CD4-positive, alpha-beta T cell treated with Interleukin-6 at 100 ng/mL for 8 hours (primary cell): Measurements from ENCODE around the gene FAM20B.
"Not testable (repeated sequence)": the region's sequence is repeated elsewhere in the genome, so short reads cannot be mapped to it uniquely, and the experiment has no call there.

Experiments
- DNase-seq: peaks from one replicate; pipeline ENCODE4 v3.0.0-alpha.2; 2020; ENCODE audit warnings: mixed read lengths, low spot score

Gene FAM20B

DNA sequence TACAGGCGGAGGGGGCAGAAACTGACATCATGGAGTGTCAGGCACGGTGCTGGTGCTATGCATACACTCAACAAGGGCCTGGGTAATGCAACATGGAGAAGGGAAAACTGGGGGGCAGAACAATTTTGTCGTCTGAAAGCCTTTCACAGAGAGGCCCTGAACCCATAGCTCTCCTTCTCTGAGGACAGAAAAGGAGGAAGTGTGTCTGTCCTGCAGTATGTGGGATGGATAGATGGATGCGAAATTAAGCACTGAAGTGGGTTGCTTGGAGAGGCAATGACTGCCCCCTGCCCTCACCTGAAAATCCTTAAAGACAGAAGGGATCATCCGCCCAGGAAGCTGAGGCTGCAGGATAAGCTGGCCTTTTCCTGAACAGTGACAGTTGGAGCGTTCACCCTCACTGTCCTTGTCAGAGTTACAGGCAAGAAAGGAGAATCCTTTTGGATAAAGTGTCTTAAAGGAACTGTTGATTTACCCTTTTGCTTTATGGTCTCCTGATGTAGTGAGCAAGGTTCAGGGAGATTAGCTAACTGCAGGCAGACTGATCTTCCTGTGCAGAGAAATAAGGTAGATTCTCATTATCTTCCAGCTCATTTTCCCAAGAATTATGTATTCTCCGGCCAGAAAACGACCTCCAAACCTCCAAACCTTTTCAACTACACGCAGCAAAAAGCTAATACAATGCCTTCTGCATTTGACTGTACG, 1.6 kb upstream of the FAM20B start:
- no peak for DNase-seq

DNA sequence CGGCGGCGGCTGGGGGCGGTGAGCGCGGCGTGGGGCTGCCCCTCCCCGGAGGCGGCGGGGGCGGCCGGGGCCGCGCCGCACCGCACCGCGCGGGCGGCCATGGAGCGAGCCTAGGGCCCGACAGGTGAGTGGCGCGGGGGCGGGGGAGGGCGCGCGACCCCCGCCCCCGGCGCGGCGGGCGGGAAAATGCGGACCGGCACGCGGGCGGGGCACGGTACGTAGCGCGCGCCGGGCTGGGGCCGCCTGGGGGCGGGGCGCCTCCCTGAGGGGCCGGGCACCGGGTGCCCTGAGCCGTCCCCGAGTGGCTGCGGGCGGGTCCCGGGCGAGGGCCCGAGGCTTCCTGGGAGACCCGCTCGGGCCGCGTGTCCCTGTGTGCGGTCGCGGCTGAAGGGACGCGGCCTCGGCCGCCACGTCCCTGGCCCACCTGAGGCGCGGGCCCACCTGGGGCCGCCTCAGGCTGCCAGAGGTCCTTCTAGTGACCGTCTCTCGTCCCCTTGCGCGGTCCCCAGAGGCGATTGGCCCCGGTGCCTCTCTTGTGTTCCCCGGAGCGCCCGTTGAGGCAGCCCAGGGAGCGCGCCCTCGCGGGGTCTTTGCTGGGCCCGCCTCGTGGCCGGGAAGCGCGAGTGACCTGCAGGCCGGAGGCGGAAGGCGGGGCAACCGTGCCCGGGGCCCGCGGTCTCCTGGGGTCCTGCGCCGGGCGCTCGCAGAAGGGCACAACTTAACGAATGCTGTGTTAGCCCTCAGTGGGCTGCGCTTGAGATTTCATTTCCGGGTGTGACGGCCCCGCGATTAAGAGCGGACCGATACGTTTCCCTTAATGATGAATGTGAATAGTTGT, 500 bp downstream of the FAM20B start:
- peak; percentile 68 for DNase-seq

DNA sequence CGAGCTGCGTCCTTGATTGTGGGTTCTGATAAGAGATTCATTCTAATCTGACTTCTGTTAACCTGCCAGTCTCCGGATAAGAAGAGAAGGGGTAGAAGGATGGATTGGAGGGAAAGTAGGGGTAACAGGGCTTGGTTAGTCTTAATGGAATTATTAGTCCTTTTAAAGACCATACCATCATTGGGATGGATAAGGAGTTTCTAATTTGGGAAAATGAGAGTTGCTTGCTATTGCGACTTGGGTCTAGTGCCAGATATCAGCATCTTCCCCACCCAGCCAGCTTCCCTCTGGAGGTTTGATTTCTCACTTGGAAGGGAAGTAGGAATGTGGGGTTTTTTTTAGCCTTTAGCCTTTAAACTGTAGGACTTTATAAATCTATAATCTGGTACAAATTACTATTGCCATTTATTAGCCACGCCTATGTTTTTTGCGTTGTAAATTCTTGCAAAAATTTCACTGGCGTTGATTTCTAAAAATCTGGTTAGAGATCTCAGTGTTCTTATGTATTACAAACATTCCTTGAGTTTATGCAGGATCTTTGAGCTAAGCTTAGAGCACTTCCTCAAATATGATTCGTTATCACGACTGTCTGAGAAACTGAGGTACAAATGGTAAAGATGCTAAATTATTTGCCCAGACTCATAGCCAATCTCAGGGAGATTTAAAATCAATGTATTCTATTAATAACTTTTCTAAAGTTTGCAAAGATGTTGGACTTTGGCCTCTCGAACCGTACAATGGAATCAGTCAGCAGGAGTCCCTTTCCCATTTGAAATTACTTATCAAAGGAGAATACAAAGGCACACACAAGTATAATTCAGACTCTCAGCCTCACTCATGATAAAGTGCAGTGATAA, 1.3 kb downstream of the FAM20B start:
- no peak for DNase-seq

DNA sequence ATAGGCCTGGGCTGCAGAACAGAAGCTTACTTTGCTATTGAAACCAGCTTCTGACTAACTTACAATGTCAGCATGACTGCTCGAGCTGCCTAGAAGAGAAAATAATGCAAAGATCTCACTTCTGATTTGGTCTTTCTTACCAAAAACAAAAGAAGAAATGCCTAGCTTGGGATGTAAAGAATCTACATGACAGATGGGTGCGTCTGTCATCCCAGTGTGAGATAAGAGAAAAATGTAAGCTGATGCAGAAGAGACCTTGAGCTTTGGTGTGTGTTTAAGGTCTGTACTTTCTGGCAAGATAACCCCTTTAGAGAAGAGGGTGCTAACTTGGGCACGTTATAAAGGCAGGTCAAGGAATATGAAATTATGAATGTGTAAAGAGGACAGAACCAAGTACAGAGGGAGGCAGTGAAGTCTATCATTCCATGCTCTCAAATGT, 3.6 kb downstream of the FAM20B start:
- no peak for DNase-seq

DNA sequence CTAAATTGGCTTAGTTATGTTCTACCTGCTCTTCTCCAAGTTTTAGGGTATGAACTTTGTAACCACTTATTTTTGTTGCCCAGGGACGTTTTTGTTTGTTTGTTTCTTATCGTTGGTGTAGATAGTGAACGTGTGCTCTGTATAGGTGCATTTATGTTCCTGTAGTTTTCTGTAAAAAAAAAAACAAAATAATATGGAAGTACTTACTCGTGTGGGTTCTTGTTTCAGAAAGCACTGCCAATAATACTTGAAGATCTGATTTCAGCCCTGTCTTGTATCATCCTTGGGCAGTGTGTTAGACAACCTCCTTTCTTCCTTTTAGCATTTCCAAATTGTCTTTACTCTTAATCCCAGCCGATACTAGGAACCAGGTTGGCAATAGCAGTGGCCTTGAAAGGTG, 4.4 kb downstream of the FAM20B start:
- DNase-seq = no peak

DNA sequence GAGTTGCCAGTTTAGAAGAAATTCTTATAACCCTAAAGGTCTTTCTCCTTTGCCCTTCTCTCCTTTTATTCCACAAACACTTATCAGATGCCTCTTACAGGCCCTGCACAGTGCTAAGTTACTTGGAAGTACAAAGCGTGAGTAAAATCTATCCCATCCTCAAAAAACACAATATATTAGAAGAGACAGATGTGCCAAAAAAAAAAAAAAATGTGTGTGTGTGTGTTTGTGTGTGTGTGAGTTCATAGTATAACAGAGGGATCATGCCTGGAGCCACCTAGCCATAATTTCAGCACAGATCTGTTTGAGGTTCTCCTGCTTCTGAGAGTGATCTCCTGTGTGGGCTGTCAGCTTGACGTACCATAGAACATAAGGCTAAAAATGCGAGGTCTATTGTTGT, 5.0 kb downstream of the FAM20B start:
- DNase-seq = no peak

DNA sequence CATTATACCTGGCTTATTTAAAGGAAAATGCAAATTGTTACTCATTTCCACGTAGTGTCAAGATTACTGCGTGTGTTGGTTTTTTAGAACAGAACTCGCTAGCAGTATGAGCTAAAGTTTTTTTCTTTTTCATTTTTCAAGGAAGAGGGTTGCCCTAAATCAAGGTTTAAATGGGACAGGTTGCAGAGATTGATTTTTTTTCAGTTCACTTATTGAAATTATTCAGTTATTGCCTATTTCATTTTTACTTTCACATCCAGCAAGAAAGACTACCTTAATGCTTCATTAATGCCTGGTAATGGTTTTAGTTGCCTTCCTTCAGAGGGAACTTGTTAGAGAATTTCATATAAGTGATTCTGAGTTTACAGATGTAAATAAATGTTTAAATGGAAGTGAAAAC, 5.6 kb downstream of the FAM20B start:
- DNase-seq = no peak

DNA sequence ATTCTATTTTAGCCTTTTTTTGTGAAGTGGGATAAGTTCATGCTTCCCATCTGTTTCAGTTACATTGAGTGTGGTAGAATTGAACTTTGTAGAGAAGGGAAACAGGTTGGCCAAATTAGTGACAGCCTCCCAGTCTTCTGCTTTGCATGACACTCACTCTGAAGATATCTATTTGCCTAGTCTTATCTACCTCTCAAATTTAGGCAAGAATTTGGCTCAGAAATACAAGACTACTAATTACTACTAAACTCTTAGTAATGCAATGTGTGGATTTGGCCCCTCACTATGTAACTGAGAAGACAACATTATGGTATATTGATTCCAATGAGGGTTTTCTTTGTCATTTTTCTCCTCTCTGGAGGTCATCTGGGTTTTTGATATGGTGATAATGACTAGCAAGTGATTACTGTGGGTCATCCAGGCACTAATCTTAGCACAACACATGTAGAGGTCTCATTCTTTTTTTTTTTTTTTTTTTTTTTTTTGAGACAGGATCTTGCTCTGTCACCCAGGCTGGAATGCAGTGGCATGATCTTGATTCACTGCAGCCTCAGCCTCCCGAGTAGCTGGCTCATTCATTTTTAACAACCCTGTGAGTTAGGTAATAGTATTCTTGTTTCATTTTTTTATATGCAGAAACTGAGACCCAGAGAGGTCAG, 6.3 kb downstream of the FAM20B start:
- DNase-seq = no peak

DNA sequence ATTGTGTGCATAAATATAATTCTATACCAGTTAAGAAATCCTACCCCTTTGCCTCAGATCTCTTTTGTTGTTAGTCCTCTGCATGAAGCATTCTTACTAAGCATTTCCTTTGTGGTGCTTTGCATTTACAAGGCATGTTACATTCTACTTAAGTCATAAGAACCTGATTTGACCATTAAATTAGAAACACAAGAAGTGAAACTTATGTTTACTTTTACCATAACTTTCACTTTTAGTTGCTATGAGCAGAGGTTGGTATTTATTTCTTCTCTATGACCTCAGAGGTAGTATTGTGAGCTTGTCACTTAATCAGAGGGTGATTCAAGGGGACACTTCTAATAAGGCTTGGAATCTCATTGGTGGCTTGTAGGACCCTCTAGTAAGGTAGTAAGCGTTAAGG, 9.0 kb downstream of the FAM20B start:
- no peak for DNase-seq

DNA sequence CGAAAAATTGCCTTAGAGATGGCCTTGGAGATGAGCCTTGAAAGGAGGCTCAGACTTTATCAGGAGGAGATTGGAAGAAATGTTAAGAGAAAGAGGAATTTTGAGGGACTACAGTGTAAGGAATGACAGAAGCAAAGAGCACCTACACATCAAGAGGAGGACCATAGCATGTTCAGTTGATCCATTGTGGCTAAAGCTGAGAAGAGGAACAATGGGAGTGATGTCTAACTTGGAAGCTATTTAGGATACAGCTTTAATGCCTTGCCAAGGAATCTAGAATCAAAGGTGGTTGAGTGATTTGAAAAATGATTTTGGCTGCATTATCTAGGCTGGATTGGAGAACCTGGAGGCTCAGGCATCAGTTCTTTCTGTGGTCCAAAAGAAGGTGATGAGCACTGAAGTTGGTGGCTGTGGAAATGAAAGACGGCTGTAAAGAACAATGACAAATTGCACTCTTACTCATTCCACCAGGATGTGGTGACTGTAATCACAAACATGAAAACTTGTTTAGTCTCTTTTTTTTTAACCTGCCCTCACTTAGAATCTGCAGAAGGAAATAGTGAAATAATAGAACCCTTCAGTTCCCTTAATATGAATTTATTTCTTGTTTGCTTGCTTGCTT, 11.3 kb downstream of the FAM20B start:
- DNase-seq = peak; percentile 42

DNA sequence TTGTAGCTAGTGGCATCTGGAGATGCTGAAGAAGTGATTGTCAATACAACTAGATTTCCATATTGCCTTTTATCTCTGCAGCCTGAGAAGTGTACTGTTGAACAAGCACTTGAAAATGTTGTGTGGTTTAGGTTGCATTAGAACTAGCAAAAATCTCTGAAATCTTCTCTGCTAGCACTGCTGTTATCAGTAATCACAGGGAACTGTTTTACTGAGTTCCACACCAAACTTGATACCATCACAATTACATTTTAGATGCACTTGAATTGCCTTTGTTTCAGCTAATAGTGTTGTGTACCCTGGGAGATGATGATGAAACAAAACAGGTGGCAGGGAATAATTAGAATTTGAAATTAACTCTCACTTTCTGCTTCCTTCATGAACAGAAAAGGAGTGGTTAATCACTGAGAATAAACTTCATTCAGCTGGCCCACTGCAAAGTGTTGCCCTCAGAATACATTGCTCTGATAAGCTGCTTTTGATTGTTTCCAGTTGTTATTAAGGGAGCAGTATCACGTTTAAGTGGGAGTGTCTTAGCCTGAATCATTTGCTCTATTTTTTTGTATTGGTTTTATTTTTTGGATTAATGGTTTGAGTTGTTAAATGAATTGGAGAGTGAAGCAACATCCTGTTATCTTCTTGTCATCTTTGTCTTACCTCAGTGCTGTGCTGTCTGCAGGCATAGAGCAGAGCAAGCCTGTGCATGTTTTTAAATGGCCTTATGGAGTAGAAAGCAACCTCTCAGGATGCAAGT, 13.0 kb downstream of the FAM20B start:
- no peak for DNase-seq

DNA sequence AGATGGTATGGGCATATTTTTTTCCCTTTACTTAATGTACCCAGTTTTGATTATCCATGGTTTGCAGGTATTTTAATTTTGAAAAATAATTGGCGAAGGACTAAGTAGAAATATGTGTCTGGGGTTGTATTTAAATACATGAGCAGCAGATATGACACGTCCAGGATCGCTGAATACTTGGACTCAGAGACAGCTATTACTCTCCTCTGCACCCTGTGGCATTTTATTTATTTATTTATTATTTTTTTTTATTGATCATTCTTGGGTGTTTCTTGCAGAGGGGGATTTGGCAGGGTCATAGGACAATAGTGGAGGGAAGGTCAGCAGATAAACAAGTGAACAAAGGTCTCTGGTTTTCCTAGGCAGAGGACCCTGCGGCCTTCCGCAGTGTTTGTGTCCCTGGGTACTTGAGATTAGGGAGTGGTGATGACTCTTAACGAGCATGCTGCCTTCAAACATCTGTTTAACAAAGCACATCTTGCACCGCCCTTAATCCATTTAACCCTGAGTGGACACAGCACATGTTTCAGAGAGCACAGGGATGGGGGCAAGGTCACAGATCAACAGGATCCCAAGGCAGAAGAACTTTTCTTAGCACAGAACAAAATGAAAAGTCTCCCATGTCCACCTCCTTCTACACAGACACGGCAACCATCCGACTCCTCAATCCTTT, 13.9 kb downstream of the FAM20B start:
- not testable (repeated sequence) for DNase-seq

DNA sequence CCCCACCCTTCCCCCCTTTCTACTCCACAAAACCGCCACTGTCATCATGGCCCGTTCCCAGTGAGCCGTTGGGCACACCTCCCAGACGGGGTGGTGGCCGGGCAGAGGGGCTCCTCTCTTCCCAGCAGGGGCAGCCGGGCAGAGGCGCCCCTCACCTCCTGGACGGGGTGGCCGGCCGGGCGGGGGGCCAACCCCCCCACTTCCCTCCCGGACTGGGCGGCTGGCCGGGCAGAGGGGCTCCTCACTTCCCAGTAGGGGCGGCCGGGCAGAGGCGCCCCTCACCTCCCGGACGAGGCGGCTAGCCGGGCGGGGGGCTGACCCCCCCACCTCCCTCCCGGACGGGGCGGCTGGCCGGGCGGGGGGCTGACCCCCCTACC, 14.5 kb downstream of the FAM20B start:
- not testable (repeated sequence) for DNase-seq

DNA sequence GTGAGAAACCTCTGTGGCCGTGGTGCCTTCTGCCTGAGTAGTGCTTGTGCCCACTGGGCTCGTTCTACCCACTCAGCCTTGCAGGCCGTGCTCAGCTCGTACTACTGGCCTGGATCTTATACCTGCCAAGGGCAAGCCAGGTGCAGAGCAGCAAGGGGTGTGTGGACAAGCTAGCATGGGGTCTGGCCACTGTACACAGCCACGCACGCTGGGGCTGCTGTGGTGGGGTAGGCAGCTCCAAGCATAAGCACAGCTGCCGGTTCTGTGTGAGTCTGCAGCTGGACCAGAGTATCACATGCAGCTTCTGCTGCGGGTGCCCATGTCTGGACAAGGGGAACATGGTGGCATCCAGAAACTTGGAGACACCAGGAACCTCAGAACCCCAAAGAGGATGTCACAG, 16.4 kb downstream of the FAM20B start:
- no peak for DNase-seq

DNA sequence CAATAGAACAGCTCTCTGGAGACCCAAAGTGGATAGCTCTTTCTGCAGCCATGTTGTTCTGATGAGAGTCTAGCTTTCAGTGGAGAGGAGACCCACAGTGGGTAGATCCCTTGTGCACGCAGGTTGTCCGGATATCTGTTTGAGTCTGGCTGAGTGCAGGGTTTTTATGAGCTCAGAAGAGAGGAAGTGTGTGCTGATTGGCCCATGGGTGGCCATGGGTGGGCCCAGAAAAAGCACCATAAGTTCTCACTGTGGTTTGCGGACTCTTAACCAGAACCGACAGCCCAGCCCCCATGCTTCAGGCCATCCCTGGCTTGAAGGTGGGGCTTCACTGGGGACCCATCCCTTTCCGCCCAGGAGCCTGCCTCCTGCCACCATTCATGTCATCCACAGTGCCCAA, 17.0 kb downstream of the FAM20B start:
- DNase-seq = no peak

DNA sequence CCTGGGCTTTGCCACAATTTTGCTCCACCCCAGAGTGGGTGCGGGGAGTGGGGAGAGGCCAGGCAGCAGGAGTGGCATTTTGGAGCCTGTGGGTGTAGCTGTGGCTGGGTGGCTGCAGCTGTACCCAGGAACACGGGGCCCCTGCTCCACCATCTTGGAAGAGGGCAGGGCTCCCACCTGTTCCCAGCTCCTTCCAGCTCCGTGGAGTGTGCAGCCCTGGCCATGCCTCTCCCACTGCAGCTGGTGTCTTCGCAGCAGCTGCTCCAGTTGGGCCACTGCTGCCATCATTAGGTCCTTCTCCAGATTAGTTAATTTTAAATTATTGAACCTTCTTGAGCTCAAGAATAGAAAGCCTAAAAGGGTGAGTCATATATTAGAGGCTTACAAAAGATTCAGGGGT, 17.6 kb downstream of the FAM20B start:
- DNase-seq = no peak

DNA sequence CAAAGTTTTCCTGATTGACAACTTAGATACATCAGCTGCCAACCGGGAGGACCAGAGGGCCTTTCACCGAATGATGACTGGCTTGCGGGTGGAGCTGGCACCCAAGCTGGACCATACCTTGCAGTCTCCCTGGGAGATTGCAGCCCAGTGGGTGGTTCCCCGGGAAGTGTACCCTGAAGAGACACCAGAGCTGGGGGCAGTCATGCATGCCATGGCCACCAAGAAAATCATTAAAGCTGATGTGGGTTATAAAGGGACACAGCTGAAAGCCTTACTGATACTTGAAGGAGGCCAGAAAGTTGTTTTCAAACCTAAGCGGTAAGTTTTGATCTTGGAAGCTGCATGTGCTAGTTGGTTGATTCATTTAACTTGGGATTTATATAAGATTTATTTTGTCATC, 18.2 kb downstream of the FAM20B start:
- DNase-seq = no peak

DNA sequence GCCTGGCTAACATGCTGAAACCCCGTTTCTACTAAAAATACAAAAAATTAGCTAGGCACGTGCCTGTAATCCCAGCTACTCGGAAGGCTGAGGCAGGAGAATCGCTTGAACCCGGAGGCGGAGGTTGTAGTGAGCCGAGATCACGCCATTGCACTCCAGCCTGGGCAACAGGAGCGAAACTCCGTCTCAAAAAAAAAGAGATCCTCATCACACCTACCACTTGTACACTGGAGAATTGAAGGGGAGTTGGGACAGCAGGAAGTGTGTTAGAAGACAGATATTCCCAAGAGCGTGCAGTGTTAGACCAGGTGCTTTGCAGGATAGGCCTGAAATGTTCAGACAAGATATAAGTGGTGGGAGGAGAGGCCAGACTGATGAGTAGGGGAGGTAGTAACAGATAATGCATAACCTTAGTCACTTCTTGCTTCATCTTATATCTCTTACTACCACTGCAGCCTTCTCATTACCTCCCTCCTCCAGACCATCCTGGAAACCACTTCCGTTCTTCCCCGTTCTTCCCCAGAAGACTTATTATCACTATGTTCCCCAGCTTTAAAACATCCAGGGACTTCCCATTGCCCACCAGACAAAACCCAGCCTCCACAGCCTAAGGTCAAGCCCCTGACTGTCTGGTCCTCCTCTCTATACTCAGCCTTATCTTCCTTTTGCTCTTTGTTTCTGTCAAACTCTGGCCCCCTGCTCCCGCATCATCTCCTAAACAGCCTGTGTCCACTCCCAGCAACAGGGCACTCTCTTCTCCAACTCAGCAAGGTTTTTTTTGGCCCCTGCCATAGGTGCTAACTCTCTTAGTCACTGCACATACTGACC, 21.3 kb downstream of the FAM20B start:
- DNase-seq = no peak

DNA sequence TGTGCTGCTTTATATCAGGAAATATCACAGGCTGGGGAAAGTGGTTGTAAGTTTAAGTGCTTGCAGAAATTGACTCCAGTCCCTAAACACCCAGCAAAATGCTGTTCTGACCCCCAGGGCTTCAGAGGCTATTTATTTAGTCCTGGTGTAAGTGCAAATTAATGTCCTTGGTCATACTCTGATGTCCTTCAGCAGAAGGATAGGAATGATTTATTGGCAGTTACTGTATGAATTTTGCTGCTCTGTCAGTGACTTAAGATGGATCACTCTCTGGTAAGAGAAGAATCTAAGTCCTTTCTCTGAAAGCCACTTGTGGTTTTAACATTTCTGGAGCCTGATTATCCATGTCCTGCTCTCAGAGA, 21.9 kb downstream of the FAM20B start:
- DNase-seq = no peak
